Measurements from ENCODE around the gene PEG3.

Gene PEG3

DNA sequence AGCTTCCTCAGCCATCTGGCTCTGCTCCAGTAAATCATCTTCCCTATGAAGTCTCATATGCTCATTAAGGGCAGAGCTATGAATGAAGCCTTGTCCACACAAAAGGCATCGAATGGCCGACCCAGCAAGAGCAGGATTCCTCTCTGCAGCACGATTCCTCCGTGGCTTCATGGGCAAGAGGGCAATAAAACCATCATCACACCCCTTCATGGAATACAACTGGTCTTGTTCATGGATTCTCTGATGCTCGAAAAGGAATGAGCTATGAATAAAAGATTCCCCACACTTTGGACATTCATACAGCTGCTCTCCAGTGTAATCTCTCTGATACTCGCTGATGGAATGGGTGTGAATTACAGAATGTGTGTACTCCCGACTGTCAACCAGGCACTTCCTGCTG, 25.9 kb downstream of the PEG3 start:
- Histone ChIP-seq H3K4me1 (ENCODE audit: insufficient read depth, poor library complexity, severe bottlenecking) (no peaks in the 10 kb centered on the region), H3K36me3 (ENCODE audit: low read depth) (no peaks in the 10 kb centered on the region), H3K27me3 (ENCODE audit: insufficient read depth, poor library complexity, severe bottlenecking) (no peaks in the 10 kb centered on the region), H3K27ac (ENCODE audit: poor library complexity, severe bottlenecking) (no peak overlapping the region), H3K4me3 (ENCODE audit: severe bottlenecking) (no peak overlapping the region), H3K9me3 (ENCODE audit: severe bottlenecking) (no peaks in the 10 kb centered on the region)
- no peak for DNase-seq (ENCODE audit: low spot score)
- no peak for ATAC-seq (ENCODE audit: low read depth)
- TF ChIP-seq, protein P1, sequence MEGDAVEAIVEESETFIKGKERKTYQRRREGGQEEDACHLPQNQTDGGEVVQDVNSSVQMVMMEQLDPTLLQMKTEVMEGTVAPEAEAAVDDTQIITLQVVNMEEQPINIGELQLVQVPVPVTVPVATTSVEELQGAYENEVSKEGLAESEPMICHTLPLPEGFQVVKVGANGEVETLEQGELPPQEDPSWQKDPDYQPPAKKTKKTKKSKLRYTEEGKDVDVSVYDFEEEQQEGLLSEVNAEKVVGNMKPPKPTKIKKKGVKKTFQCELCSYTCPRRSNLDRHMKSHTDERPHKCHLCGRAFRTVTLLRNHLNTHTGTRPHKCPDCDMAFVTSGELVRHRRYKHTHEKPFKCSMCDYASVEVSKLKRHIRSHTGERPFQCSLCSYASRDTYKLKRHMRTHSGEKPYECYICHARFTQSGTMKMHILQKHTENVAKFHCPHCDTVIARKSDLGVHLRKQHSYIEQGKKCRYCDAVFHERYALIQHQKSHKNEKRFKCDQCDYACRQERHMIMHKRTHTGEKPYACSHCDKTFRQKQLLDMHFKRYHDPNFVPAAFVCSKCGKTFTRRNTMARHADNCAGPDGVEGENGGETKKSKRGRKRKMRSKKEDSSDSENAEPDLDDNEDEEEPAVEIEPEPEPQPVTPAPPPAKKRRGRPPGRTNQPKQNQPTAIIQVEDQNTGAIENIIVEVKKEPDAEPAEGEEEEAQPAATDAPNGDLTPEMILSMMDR (IDR thresholded peaks at IDR 0.05; ENCODE audit: poor library complexity, severe bottlenecking): no peak

DNA sequence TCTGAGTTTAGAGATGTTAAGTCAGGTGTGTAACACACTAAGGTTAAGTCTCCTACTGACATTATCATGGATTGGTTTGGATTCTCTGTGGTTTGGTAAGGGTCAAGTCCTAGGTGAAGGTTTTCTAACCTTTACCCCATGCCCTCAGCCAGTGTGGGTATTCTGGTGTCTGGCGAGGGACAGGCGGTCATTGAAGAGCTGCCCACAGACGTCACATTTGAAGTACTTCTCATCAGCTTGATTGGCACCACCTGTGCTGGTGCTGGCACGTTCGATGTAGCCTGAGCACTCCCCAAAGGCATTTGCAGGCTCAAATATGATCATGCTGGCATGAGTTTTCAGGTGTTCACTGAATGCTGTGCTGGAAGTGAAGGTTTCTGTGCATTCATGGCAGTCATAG, 27.0 kb downstream of the PEG3 start:
- ATAC-seq (ENCODE audit: low read depth) (no peak), DNase-seq (ENCODE audit: low spot score) (no peak)
- Histone ChIP-seq H3K27ac (ENCODE audit: poor library complexity, severe bottlenecking) (no peak overlapping the region), H3K36me3 (ENCODE audit: low read depth) (no peaks in the 10 kb centered on the region), H3K9me3 (ENCODE audit: severe bottlenecking) (no peaks in the 10 kb centered on the region), H3K27me3 (ENCODE audit: insufficient read depth, poor library complexity, severe bottlenecking) (no peaks in the 10 kb centered on the region), H3K4me3 (ENCODE audit: severe bottlenecking) (no peak overlapping the region), H3K4me1 (ENCODE audit: insufficient read depth, poor library complexity, severe bottlenecking) (no peaks in the 10 kb centered on the region)
- TF ChIP-seq, protein P1 (IDR thresholded peaks at IDR 0.05; ENCODE audit: poor library complexity, severe bottlenecking): no peak

DNA sequence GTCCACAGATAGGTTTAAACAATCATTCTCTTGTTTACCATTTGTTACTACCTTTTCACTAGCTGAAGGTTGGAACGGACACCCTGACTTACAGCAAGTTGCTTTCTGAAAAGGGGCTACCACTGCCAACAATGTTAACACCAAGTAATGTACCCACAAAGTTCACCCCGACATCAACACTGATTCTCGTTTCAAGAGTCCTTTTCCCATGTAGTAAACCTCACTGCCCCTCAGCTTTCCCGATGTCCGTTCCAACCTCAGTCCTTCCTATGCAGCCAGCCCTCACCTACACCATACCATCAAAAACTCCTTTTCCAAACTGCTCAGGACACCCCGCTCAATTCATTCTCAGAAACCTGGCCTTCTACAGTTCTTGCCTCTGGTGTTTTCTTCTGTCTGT, 29.0 kb downstream of the PEG3 start:
- ATAC-seq (ENCODE audit: low read depth): no peak
- Histone ChIP-seq H3K4me1 (ENCODE audit: insufficient read depth, poor library complexity, severe bottlenecking) (no peaks in the 10 kb centered on the region), H3K9me3 (ENCODE audit: severe bottlenecking) (no peaks in the 10 kb centered on the region), H3K27ac (ENCODE audit: poor library complexity, severe bottlenecking) (no peak overlapping the region), H3K27me3 (ENCODE audit: insufficient read depth, poor library complexity, severe bottlenecking) (no peaks in the 10 kb centered on the region), H3K4me3 (ENCODE audit: severe bottlenecking) (no peak overlapping the region), H3K36me3 (ENCODE audit: low read depth) (no peaks in the 10 kb centered on the region)
- TF ChIP-seq, protein P1 (IDR thresholded peaks at IDR 0.05; ENCODE audit: poor library complexity, severe bottlenecking): no peak
- DNase-seq (ENCODE audit: low spot score): no peak

DNA sequence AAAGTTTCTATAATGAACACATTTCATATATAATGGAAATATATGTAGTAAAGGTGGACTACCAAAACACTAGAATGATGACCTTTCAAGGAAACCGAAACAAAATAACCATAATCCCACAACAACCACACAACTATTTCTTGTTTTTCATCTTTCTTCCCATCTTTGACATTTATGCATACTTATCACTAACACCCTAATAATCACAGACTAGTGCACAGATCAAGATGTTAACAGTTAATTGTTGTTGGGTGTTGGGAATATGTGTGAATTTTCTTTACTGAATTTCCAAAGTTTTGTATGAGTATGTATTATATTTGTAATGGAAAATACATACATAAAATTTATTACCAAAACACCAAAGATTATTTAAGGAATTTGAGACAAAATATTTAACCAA, 30.3 kb downstream of the PEG3 start:
- Histone ChIP-seq H3K4me3 (ENCODE audit: severe bottlenecking) (no peak overlapping the region), H3K4me1 (ENCODE audit: insufficient read depth, poor library complexity, severe bottlenecking) (no peaks in the 10 kb centered on the region), H3K27ac (ENCODE audit: poor library complexity, severe bottlenecking) (no peak overlapping the region), H3K9me3 (ENCODE audit: severe bottlenecking) (no peaks in the 10 kb centered on the region), H3K36me3 (ENCODE audit: low read depth) (no peaks in the 10 kb centered on the region), H3K27me3 (ENCODE audit: insufficient read depth, poor library complexity, severe bottlenecking) (no peaks in the 10 kb centered on the region)
- DNase-seq (ENCODE audit: low spot score): no peak
- ATAC-seq (ENCODE audit: low read depth): no peak
- TF ChIP-seq, protein P1 (IDR thresholded peaks at IDR 0.05; ENCODE audit: poor library complexity, severe bottlenecking): no peak

DNA sequence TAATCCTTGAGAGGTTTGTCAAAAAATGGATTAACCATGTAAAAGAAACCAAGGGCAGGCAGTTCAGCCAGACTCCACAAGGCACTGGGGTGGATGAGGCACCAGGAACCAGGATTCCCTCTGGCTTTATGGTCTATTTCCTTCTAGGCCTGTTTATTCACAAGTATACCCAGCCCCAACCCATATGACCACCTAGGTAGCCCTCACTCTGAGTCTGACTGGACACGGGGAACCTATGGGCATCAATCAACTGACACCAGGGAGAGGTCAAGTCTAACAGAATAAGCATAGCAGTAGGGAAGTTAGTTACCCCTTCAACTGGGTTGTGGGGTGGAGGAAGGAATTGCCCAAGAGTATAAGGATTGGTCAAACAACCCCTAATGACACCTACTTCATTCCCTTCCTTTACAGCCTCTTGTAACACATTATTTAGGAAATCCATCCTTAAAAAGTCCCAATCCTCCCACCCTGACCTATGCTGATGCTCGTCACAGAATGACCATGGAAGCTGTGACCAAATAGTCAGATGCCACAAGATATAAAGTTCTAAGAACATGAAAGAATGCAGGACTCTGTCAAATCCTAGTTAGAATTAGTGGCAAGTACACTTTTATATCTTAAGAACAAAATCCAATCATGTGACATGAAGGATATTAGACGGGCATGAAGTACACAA, 31.7 kb downstream of the PEG3 start:
- Histone ChIP-seq H3K27ac (ENCODE audit: poor library complexity, severe bottlenecking) (no peak overlapping the region), H3K9me3 (ENCODE audit: severe bottlenecking) (peaks cover 2% of the 10 kb centered on the region), H3K36me3 (ENCODE audit: low read depth) (no peaks in the 10 kb centered on the region), H3K27me3 (ENCODE audit: insufficient read depth, poor library complexity, severe bottlenecking) (no peaks in the 10 kb centered on the region), H3K4me1 (ENCODE audit: insufficient read depth, poor library complexity, severe bottlenecking) (no peaks in the 10 kb centered on the region), H3K4me3 (ENCODE audit: severe bottlenecking) (no peak overlapping the region)
- TF ChIP-seq, protein P1 (IDR thresholded peaks at IDR 0.05; ENCODE audit: poor library complexity, severe bottlenecking): no peak
- DNase-seq (ENCODE audit: low spot score) (no peak), ATAC-seq (ENCODE audit: low read depth) (no peak)
